A549 treated with CpdA at 1 μM for 4 hours (cell line): ENCODE data around the gene SACM1L. TPM values are rescaled to one million over a fixed set of nuclear protein-coding genes. Genes with fewer than 3 reads are reported as not detected.

Source experiments
- total RNA-seq: library from RNA; stranded (reverse); fragments of 200-300 nt; extraction: Qiagen RNA extraction; gene quantifications from 5 replicates; pipeline ENCODE4 v1.2.3, GENCODE V29; 2022; ENCODE audit warnings: low read depth

SACM1L gene
- total RNA-seq, result 16.4 to 17.1 TPM (median 16.9 TPM) in 5 replicates

GRCh38 chr3:45688882-45689786, at the start of gene SACM1L:
Gene SACM1L, plus strand, starts transcription at chr3:45689396. Its CDS starts 70 bp downstream, at chr3:45689466.

Other genes with a start within 250 kb of the SACM1L start
- 15.4 to 23.0 TPM (median 21.1 TPM) in 5 replicates for gene LIMD1, start 94.6 kb upstream of the SACM1L start, total RNA-seq
- gene SLC6A20, start 107.1 kb downstream of the SACM1L start, total RNA-seq, result 0.02 to 0.05 TPM in 2 of 5 replicates, not detected in the others
- gene LZTFL1, start 152.7 kb downstream of the SACM1L start, total RNA-seq, result 13.6 to 18.6 TPM (median 16.3 TPM) in 5 replicates
- not detected in 5 replicates for gene CCR9, start 197.1 kb downstream of the SACM1L start, total RNA-seq